ENCODE data around the gene ULK4.

DNA sequence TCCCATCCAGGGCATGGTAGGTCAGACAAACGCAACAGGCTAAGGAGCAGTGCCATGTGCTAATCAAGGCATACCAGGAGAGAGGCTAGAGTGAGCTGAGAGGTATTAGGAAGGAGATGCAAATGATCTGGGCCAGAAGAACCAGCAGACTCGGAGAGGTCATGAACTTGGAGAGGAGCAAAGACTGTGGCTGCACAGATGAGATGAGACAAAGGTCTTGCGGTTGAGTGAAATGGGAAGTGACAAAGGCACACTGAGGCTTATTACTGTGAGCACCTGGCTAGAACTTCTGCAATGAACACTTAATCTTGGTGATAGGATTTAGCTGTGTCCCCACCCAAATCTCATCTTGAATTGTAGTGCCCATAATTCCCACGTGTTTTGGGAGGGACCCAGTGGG is 380.2 kb downstream of the ULK4 start:
- TF ChIP-seq, protein P1, sequence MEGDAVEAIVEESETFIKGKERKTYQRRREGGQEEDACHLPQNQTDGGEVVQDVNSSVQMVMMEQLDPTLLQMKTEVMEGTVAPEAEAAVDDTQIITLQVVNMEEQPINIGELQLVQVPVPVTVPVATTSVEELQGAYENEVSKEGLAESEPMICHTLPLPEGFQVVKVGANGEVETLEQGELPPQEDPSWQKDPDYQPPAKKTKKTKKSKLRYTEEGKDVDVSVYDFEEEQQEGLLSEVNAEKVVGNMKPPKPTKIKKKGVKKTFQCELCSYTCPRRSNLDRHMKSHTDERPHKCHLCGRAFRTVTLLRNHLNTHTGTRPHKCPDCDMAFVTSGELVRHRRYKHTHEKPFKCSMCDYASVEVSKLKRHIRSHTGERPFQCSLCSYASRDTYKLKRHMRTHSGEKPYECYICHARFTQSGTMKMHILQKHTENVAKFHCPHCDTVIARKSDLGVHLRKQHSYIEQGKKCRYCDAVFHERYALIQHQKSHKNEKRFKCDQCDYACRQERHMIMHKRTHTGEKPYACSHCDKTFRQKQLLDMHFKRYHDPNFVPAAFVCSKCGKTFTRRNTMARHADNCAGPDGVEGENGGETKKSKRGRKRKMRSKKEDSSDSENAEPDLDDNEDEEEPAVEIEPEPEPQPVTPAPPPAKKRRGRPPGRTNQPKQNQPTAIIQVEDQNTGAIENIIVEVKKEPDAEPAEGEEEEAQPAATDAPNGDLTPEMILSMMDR (conservative IDR thresholded peaks at IDR 0.05 in 1 of 2, IDR thresholded peaks at IDR 0.05 in 1 of 2; ENCODE audit: low read depth in 1 of 2, low read length in 2 of 2), result no peak
- no peak for TF ChIP-seq EZH2 (IDR thresholded peaks at IDR 0.05; ENCODE audit: low read length, missing control alignments)
